Right hindlimb (tissue), 1 donor: Measurements from ENCODE around the gene ELN.
"Not testable (repeated sequence)": the region's sequence is repeated elsewhere in the genome, so short reads cannot be mapped to it uniquely, and the experiment has no call there.

Experiments used
- DNase-seq: peaks from one replicate; pipeline ENCODE4 v3.0.0-alpha.2; 2018

Gene ELN

DNA sequence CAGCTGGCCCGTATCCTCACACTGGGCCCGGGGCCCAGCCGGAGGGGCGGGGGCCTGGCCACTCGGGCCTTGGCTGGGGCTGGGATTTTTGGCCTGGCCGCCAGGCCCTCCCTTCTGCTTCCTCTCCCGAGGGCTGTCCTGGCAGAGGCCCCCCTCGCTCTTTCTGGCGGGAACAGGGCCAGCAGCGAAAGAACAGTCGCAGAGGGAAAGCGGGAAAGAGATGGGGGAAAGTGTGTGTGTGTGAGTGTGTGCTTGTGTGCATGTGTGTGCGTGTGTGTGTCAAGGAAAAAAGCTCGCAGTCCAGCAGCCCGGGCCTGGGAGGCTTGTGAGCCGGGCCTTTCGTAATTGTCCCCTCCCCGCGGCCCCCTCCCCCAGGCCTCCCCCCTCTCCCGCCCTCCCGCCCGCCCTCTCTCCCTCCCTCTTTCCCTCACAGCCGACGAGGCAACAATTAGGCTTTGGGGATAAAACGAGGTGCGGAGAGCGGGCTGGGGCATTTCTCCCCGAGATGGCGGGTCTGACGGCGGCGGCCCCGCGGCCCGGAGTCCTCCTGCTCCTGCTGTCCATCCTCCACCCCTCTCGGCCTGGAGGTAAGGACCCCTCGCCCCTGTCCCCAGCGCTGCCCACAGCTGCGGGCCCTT lies at the start of gene ELN:
Gene ELN, plus strand, starts transcription at position 491 of the 638 bp plus-strand sequence. Its CDS starts 15 bp downstream, at position 506.
- DNase-seq: peak; percentile 96

DNA sequence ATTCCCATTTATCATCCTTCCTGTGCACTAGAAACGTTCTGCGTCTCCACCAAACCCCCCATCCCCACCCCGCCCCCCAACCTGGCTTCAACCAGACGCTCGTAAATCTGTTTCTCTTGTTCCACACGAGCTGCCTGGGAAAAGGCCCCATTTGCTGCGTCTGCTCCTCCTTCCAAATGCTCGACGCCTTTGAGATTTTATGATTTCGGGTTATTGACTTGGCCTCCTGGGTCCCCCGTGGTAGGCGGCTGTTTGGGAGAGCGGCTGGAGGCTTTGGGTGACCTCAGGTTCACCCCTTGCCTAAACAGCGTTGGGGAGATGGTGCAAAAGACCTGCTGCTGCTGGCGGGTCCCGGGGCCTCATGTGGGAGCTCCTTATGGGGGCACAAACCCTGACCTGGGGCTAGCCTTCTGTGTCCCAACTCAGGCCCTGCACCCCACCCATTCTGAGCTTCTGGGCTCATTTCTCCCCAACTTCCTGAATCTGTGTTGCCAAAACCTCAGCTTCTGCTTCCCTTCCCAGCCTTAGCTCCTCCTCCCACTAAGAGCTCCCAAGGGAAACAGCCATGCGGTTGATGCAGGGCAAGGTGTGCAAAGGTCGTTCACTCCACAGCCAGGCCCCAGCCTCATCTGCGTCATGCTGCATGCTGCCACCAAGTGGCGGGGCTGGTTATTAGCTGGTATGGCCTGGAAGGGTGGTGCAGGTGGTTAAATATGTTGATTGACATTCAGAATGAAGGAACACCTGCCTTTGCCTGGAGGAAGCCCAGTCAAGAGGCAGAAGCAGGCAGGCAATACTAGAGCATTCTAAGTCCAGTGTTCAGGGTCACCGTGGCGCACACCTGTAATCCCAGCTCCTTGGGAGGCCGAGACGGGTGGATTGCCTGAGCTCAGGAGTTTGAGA lies 49.1 kb upstream of the ELN start:
- peak; percentile 76 for DNase-seq

DNA sequence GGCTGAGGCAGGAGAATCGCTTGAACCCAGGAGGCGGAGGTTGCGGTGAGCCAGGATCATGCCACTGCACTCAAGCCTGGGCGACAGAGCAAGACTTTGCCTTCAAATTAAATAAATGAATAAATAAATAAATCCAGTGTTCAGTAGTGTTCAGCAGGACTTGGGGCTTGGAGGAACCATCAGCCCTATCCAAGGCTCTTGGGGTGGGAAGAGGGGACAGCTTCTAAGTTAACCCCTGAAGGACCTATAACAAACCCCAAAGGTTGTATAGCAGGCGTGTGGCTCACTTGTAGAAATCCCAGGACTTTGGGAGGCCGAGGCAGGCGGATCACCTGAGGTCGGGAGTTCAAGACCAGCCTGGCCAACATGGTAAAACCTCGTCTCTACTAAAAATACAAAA lies 48.3 kb upstream of the ELN start:
- DNase-seq: not testable (repeated sequence)

DNA sequence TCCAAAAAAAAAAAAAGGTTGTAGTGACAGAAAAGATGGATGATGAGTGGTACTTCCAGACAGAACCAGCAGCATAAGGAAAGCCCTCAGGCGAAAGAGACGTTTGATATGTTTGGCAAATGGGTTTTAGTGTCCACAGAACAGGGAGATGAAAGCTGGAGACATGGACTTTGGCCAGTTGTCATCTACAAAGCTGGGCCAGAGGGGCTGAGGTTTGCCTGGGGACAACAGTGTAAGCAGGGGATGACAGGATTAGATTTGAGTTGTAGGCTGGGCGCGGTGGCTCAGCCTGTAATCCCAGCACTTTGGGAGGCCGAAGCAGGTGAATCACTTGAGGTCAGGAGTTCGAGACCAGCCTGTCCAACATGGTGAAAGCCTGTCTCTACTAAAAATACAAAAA lies 47.8 kb upstream of the ELN start:
- peak; percentile 7 for DNase-seq

DNA sequence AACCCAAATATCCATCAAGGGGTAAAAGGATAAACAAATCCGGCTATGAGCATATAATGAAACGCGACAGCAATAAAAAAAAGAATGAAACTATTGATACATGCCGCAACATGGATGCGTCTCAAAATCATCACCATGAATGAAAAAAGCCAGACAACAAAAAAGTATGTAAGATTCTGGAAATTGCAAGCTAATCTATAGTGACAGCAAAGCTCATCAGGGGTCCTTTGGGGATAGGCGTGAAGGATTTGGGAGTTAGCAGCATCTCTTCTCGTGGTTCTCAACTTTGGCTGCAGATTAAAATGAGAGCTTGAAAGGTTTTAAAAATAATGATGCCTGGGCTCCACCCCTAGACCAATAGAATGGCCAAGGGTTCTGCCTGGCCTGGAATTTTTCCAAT lies 46.0 kb upstream of the ELN start:
- peak; percentile 7 for DNase-seq

DNA sequence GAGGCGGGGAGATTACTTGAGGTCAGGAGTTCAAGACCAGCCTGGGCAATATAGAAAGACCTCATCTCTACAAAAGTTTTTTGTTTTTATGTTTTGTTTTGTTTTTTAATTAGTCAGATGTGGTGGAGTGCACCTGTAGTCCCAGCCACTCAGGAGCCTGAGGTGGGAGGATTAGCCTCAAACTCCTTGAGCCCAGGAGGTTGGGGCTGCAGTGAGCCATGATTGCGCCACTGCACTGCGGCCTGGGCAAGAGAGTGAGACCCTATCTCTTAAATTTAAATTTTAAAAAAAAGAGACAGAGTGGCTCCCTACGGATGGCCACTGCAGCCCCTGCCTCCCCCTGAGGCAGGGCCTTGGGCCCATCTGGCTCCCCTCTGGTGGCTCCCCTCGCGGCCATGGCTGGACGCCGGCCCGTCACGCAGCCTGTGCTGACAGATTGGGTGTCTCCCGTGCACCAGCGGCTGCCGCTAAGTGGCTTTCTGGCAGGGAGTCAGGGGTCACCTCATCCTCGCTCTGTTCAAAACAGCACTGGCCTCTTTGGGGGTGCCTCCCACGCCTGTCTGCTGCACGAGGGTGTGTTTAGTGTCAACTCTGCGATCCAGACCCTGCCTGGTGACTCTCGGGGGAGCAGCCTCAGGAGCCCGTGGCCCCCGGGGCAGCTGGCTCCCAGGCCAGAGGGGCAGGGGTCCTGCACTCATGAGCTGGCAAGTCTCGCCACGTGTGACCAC lies 44.4 kb upstream of the ELN start:
- DNase-seq: peak; percentile 22

DNA sequence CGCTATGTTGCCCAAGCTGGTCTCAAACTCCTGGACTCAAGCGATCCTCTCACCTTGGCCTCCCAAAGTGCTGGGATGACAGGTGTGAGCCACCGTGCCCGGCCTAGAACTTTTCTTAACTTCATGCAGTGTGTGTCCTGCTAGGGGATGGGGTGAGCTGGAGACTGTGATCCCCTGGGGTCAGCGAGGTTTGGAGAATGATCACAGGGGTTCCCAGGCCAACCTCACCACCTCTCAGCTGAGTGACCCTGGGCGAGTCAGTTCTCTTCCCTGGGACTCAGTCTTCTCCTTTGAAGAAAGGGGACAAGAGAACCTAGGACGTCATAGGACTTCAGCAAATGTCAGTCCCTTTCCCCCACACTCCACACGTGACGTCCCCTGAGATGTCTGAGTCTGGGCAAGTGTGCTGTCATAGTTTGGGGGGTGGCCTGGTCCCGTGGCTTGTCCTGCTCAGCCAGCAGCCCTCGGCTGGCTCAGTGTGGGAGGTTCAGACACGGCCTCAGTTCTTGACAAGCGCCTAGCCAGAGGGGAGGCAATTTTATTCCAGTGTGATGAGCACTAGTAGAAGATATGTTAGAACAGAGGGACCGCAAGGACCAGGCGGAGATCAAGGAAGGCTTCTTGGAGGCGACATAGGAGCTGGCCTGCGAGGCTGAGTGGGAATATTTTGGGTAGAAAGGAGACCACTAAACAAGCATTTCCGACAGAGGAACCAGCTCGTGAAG lies 43.3 kb upstream of the ELN start:
- no peak for DNase-seq

DNA sequence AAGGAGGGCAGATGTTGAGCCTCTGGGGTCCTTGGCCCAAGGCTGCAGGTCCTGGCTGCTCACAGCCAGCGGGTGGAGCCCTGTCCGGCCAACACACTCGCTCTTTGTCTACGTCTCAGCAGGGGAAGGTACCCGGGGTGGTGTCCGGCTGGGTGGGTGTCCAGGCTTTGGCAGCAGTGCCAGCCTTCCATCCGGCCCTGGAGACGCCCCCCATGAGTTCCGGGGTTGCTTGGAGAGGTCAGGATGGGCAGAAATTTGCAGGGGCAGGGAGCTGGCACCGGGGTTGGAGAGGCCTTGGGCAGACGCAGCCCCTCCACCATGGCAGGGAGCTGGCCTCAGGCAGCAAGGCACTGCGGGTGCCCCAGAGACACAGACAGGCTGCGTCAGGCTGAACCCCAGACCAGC lies 42.2 kb upstream of the ELN start:
- DNase-seq: no peak

DNA sequence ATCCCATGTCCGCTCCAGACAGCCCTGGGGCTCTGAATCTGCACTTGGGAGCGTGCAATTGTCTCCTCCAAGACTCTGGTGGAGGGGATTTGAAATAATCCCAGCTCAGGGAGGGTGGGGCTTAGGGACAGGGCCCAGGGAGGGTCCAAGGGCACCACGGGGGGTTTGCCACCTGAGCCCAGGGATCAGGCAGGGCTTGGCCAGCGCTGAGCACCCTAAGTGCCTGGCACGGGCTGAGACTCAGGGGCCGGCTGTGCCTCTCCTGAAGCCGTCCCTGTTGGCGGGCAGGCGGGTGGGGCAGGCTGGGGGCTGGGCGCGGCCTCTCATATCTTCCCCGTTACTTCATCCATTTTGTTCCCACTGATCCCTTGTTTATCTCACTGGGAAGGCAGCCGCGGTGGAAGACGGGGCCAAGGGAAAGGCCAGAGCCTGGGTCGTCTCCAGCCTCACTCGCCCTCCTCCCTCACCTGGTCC lies 41.8 kb upstream of the ELN start:
- no peak for DNase-seq

DNA sequence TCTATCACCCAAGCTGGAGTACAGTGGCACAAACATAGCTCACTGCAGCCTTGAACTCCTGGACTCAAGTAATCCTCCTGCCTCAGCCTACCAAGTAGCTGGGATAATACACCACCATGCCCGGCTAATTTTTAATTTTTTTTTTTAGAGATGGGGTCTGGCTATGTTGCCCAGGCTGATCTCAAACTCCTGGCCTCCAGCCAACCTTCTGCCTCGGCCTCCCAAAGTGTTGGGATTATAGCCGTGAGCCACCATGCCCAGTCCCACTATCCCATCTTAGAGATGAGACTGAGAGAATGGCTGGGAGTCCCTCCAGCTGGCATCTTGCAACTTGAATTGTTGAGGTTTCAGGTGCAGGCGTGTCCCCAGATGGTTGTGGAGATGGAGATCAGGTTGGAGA lies 40.7 kb upstream of the ELN start:
- DNase-seq: no peak

DNA sequence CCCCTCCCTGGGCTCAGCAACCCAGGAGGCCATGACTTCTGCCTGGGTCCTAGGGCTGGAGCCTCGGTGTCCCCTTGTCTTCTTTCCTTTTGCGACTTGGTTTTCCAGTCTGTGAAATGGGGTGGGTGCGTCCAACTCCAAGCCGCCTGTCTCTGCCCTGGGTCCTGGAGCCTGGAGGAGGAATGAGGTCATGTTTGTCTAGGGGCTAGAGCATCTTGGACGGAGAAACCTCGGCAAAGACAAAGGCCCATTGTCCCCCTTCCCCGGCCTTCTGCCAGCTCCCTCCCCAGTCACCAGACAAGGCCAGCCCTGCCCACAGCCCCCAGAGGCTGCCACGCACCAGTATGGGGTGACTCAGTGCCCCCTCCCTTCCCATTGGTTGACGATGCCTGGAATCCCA lies 39.8 kb upstream of the ELN start:
- no peak for DNase-seq

DNA sequence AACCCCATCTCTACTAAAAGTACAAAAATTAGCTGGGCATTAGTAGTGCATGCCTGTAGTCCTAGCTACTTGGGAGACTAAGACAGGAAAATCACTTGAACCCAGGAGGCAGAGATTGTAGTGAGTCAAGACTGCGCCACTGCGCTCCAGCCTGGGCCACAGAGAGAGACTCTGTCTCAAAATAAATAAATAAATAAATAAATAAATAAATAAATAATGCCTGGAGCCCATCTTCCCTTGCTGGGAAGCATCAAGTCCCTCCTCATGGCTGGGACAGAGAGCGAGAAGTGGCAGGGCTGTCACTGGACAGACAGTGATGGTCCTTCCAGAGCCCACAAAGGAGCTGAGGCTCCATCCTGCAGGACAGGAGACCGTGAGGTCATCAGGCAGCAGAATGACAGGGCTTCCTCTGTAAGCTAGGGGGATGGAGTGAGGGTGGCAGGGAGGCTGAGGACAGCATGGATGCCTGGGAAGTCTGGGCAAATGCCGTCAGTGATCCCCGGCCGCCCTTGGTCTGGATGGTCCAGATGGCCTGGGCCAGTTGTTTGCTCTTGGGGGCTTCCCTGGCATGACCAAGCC lies 36.4 kb upstream of the ELN start:
- DNase-seq: no peak

DNA sequence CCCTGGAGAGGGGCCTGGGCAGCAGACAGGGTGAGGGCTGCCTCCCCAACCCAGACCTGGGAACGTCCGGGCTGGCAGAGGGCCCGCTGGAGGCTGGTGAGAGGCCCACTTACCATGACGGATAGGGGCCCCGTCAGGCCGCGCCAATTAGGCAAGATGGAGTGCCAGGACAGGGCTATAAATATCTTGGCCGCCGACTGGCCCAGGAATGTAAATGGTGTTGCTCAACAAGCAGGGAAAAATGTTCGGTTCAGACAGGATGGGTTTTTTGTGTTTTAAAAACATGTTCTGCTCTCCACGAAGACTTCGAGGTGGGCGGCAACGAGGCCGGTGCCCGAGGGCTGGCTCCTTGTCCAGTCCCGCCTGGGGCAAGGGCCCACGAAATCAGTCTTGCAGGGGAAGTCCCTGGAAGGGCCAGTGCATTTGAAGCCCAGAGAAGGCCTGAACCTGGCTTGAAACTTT lies 35.8 kb upstream of the ELN start:
- peak; percentile 74 for DNase-seq

DNA sequence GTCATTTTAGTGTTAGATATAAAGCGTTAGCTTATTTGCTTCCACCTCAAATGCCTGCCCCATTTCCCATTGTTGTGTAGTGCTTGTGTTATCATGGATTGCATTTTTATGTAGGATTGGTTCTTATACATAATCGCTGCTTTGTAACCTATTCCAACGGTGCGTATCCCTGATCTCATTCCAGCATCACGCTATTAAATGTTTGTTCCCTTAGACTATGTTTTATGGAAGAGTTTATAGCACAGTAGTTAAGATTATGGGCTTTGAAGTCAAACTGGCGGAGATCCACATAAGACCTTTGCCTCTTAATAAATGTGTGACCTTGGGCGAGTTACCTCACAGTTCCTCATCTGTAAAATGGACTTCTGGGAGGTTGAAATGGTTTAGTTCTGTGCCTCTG lies 34.0 kb upstream of the ELN start:
- DNase-seq: no peak

DNA sequence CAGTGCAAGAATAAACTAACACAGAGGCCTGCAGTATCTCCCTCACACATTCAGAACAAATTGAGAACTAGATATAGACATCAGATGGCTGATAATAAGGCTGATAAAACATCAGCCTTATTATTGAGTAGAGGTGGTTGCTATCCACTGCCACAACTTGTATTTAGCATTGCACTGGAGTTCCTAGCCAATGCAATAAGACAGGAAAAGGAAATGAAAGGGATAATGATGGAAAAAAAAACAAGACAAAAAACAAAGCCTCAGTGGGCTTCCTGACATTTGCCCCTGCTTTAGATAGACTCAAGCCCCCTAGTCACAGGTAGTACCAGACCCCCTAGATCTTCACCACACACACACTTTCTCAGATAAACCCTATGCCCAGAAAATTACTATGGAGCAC lies 33.2 kb upstream of the ELN start:
- DNase-seq: no peak

DNA sequence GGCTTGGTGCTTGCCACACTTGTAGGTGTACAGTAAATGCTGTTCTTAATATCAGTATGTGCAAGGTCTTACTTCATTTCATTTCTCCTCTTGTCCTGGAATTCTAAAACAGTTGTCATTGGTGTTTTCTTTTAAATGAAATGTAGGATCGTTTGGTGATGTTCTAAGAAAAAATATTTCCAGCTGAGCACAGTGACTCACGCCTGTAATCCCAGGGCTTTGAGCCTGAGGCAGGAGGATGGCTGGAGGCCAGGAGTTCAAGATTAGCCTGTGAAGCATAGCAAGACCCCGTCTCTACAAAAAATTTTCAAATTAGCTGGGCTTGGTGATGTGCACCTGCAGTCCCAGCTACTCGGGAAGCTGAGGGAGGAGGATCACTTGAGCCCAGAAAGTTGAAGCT lies 32.6 kb upstream of the ELN start:
- no peak for DNase-seq

DNA sequence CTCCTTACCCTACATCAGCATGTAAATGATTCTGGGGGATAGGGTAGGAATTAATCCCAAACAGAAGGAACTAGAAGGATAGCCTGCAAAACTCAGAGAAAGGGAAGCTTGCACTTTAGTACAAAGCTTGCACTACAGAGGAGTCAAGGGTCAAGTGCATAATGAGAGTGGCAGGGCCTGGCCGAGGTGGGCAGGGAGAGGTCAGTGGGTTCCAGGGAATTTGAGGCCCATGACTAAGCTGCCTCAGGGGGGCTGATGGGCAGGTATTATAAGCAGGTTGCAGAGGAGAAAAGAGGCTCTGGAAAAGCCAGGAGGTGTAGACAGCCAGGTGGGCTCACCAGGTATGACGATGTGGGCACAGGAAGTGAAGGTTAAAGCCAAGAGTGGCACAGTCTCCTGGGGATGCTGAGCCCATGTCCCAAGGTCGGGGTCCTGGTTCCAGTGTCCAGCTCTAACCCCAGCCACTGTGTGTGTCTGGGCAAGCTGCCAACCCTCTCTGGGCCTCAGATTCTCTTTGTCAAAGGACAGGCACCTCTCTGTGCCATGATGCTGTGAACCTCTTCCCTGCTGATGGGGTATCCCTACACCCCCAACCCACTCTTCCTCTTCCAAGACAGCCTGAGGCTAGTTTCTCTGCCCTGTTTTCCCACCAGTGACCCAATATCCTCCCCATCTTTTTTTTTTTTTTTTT lies 32.0 kb upstream of the ELN start:
- no peak for DNase-seq

DNA sequence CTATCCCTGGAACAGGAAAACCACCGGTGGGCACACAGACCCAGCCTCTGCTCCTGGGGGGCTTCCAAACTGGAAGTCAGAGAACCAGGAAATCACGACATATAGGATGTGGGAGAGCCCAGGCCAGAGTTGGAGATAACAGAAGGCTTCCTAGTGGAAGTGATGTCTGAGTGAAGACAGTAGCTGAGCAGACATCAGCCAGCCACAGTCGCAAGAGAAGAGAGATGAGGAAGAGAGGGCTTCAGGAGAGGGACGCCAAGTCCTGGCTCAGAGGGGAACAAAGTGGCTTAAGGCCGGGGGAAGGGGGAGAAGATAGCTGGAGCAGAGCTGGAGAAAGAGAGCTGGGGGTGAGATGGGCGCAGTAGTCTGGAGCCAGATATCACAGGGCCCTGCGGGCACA lies 30.9 kb upstream of the ELN start:
- DNase-seq: no peak

DNA sequence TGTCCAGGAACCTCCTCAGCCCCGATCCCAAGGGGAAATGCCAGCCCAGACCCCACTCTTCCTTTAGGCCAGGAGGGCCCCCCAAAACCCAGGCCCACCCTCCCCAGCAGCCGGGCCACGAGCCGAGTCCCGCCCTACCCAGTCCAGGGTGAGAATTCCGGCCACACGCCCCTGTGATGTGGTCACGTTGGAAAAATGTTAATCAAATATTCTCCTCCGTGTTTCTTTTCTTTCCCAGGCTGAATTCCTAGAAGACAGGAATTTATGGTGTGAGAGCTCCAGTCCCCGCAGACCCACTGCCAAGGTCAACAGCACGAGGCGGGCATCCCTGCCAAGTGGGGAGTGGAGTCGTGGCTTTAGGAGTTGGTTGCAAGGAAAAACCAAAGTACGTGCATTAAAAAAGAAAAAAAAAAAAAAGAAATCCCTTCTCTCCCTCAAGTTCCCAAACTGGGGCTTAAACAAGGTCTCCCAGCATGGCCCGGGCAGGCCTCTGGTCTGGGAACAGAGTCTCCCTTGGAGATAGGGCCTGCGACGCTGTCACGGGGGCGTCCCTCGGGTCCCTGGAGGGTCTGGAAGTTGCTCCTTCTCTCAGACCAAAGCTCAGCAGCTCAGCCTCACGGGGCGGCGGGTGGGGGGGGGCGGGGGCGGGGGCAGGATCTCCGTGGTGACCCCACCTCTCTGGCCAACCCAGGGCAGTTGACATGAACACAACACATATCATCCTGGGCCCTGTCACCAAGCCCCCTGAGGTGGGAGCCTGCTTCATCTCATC lies 28.1 kb upstream of the ELN start:
- peak; percentile 92 for DNase-seq

DNA sequence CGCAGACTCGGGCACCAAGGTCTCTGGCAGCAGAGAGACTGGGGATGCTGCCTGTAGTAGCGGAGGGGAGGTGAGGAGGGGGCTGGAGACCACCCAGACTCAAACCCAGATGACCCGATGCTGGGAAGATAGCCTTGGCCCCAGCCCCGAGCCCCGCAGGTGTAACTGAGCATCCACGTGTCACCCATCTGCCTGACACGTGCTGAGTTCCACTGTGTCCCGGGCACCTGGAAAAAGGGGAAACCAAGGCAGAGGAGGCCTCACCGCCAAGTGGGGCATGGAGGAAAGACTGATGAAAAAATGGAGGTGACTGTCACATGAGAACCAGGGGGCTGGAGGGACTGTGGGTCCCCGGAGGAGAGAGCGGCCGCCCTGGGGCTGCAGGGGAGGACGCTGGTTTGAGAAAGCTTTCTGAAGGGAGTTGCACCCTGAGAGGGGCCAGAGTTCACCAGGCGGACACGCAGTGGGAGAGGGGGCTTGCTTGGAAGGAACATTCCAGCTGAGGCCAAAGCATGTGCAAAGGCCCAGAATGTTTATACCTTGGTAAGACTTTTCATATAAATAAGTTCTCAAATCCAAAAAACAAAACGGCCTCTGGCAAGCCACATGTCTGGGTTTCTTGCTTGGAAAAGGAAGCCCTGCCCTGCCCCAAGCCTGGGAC lies 27.4 kb upstream of the ELN start:
- no peak for DNase-seq

DNA sequence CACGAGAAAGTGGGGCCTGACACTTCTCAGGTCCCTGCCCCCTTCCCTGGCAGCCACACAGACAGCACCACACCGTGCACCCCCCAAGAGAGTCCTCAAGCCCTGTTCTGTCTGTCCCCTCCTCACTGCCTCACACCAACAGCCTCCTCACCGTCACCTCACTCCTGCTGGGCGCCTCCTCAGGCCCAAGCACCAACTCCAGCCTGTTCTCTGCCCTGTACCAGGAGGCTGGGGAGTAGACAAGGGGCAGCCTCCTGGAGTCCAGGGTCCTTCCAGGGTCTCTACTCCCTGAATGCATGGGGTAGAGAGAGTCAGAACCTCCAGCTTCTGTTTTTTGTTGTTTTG lies 26.9 kb upstream of the ELN start:
- DNase-seq: no peak
